Measurements from ENCODE around the gene PDGFB.

Gene PDGFB

GRCh38 chr22:39173787-39174497 is 70.8 kb downstream of the PDGFB start:
- Histone ChIP-seq H3K9ac (ENCODE audit: low read length) (no peak overlapping the region), H4K12ac (ENCODE audit: low read depth, low read length) (peak overlapping the region; percentile 71), H3K4ac (ENCODE audit: low read depth, low read length) (peak overlapping the region; percentile 97), H3K14ac (ENCODE audit: low read length) (peak overlapping the region; percentile 97), H3K79me2 (ENCODE audit: control insufficient read depth, insufficient read depth, low read length, poor library complexity) (peaks cover 22% of the 10 kb centered on the region), H3K27me3 (ENCODE audit: insufficient read depth, low read length) (no peaks in the 10 kb centered on the region), H2BK5ac (ENCODE audit: low read depth, low read length, poor library complexity) (peak overlapping the region; percentile 97), H3K27ac (ENCODE audit: low read depth, low read length) (peak overlapping the region; percentile 89), H4K8ac (ENCODE audit: low read depth, low read length) (peak overlapping the region; percentile 93), H3K4me1 (ENCODE audit: control insufficient read depth in 1 of 2, insufficient read depth in 2 of 2, low read length in 2 of 2) (peaks cover 47 to 49% of the 10 kb centered on the region in 2 experiments), H2AFZ (ENCODE audit: insufficient read depth, low read length, poor library complexity) (peak overlapping the region; percentile 57), H3K4me3 (ENCODE audit: low read depth, low read length) (no peak overlapping the region), H3K79me1 (ENCODE audit: low read length) (peaks cover 60% of the 10 kb centered on the region), H3K23ac (ENCODE audit: low read length) (no peak overlapping the region), H2BK12ac (ENCODE audit: low read length) (peak overlapping the region; percentile 99), H3K9me3 (ENCODE audit: insufficient read depth, low read depth, low read length) (no peaks in the 10 kb centered on the region), H3K4me2 (ENCODE audit: low read length) (peak overlapping the region; percentile 25), H3K18ac (ENCODE audit: low read length) (peak overlapping the region; percentile 96), H4K91ac (ENCODE audit: low read depth, low read length) (peak overlapping the region; percentile 99), H3K36me3 (ENCODE audit: control insufficient read depth in 1 of 2, insufficient read depth in 2 of 2, low read length in 2 of 2) (no peaks in the 10 kb centered on the region), H2AK5ac (ENCODE audit: low read length) (peak overlapping the region; percentile 99), H2BK120ac (ENCODE audit: insufficient read depth, low read length, poor library complexity) (peak overlapping the region; percentile 99)
- DNase-seq, result no peak
- no CpG with 5 or more reads among the region's 11 CpGs for WGBS (ENCODE audit: extremely low coverage, insufficient coverage, insufficient read length)
